B cell (primary cell): ENCODE results near the gene C2orf92. TPM values are rescaled to one million over a fixed set of nuclear protein-coding genes. Genes with fewer than 3 reads are reported as not detected.

Source experiments
- ATAC-seq: fragments of 200-7000 bp; cut with Tn5 transposase; one replicate; pipeline ENCODE4 v1.10.0; 2021; ENCODE audit warnings: low read depth, mild to moderate bottlenecking, moderate number of reproducible peaks, moderate library complexity
- CTCF ChIA-PET: fragments of 350-600 bp; sonication (Branson Sonifier 250); formaldehyde crosslinking; loops from one replicate; lab custom pipeline; 2021; ENCODE audit warnings: antibody characterized with exemption, inconsistent platforms; lab: Charles Lee
- POLR2A ChIA-PET: fragments of 350-600 bp; sonication (Branson Sonifier 250); formaldehyde crosslinking; loops from one replicate; lab custom pipeline; 2021; ENCODE audit warnings: antibody characterized with exemption; lab: Charles Lee
- DNase-seq: peaks from one replicate; pipeline ENCODE4 v3.0.0; 2013
- H2AFZ ChIP-seq: 2 replicates; pipeline ENCODE4 v1.6.1; 2012; ENCODE audit warnings: mild to moderate bottlenecking, low read depth, low read length; ENCODE audit not compliant: insufficient read depth, poor library complexity, severe bottlenecking
- H3K27ac ChIP-seq, 2 donors: 1 replicate in 1 of 2; 2 replicates in 1 of 2; pipeline ENCODE4 v1.5.1; 2012 to 2013; ENCODE audit warnings: low read length in 2 of 2, mild to moderate bottlenecking in 2 of 2, moderate library complexity in 1 of 2
- H3K27me3 ChIP-seq, 4 experiments: fragments of 200-600 bp in 1 of 4; sonication (generic) in 1 of 4; replicated peaks in 1 of 4; 1 replicate in 2 of 4; 2 replicates in 2 of 4; pipeline versions ENCODE4 v1.6.1 to v1.7.0; 2013 to 2016; ENCODE audit warnings: low read length in 3 of 4, mild to moderate bottlenecking in 2 of 4, mixed read lengths in 1 of 4, moderate library complexity in 1 of 4; ENCODE audit not compliant: insufficient read depth in 4 of 4, control insufficient read depth in 3 of 4; ENCODE audit errors: control extremely low read depth in 1 of 4
- H3K36me3 ChIP-seq, 2 experiments: replicated peaks in 1 of 2; 1 replicate in 1 of 2; 2 replicates in 1 of 2; pipeline versions ENCODE4 v1.6.1 to v1.7.1; 2013; ENCODE audit warnings: low read length in 1 of 2; ENCODE audit not compliant: insufficient read depth in 2 of 2, control insufficient read depth in 1 of 2; ENCODE audit errors: control extremely low read depth in 1 of 2, extremely low read depth in 1 of 2
- H3K4me1 ChIP-seq, 2 donors: fragments of 200-600 bp in 1 of 2; sonication (generic) in 1 of 2; 1 replicate in 1 of 2; 2 replicates in 1 of 2; pipeline versions ENCODE4 v1.5.1 to v1.6.1; 2013 to 2017; ENCODE audit warnings: low read length in 2 of 2; ENCODE audit not compliant: control insufficient read depth in 2 of 2, insufficient read depth in 2 of 2
- H3K4me2 ChIP-seq: replicated peaks from 2 replicates; pipeline ENCODE3; 2012; ENCODE audit warnings: mild to moderate bottlenecking, low read depth, low read length; ENCODE audit not compliant: poor library complexity, severe bottlenecking
- H3K4me3 ChIP-seq, 5 experiments: fragments of 200-600 bp in 1 of 5; sonication (generic) in 1 of 5; 1 replicate in 3 of 5; 2 replicates in 2 of 5; pipeline versions ENCODE4 v1.5.1 to v1.7.0; 2011 to 2016; ENCODE audit warnings: low read length in 4 of 5, mild to moderate bottlenecking in 4 of 5, low read depth in 2 of 5, control low read depth in 1 of 5, moderate library complexity in 1 of 5; ENCODE audit not compliant: insufficient read depth in 1 of 5; ENCODE audit errors: control extremely low read depth in 1 of 5, extremely low read depth in 1 of 5
- H3K79me2 ChIP-seq: fragments of 200-600 bp; sonication (generic); one replicate; pipeline ENCODE4 v1.6.0; 2016; ENCODE audit warnings: low read length; ENCODE audit not compliant: control insufficient read depth, insufficient read depth
- H3K9ac ChIP-seq: fragments of 200-600 bp; sonication (generic); 2 replicates; pipeline ENCODE4 v1.6.1; 2017; ENCODE audit warnings: mild to moderate bottlenecking, low read length, moderate library complexity
- H3K9me3 ChIP-seq, 3 donors: one replicate each; pipeline versions ENCODE4 v1.6.1 to v1.7.1; 2013; ENCODE audit warnings: low read length in 2 of 3; ENCODE audit not compliant: control insufficient read depth in 2 of 3, insufficient read depth in 1 of 3; ENCODE audit errors: control extremely low read depth in 1 of 3
- H4K20me1 ChIP-seq: 2 replicates; pipeline ENCODE4 v1.6.0; 2012; ENCODE audit warnings: mild to moderate bottlenecking, low read length; ENCODE audit not compliant: insufficient read depth, control insufficient read depth, poor library complexity, severe bottlenecking
- H3K27ac Mint-ChIP-seq: one replicate; pipeline ENCODE4 v1.8.0; 2021; ENCODE audit warnings: mixed read lengths
- H3K27me3 Mint-ChIP-seq: one replicate; pipeline ENCODE4 v1.8.0; 2021; ENCODE audit warnings: mixed read lengths
- H3K4me1 Mint-ChIP-seq: one replicate; pipeline ENCODE4 v1.8.0; 2021; ENCODE audit warnings: mixed read lengths
- H3K4me3 Mint-ChIP-seq: one replicate; pipeline ENCODE4 v1.8.0; 2021; ENCODE audit warnings: mixed read lengths
- H3K9me3 Mint-ChIP-seq: one replicate; pipeline ENCODE4 v1.8.0; 2022; ENCODE audit warnings: mixed read lengths; ENCODE audit not compliant: insufficient read depth
- EZH2 ChIP-seq: IDR thresholded peaks from 2 replicates; pipeline ENCODE4 v1.6.1; 2012; ENCODE audit warnings: borderline replicate concordance, low read depth, mild to moderate bottlenecking, moderate library complexity, low read length; ENCODE audit not compliant: insufficient read depth, poor library complexity, severe bottlenecking
- WGBS: methylation state at CpG from one replicate; pipeline ENCODE4 v1.1.5; 2013; ENCODE audit warnings: missing lambda C conversion rate; ENCODE audit not compliant: insufficient coverage; 5-methylcytosine and 5-hydroxymethylcytosine counted together
- intact Hi-C: fragments of 100-400 bp; cut with micrococcal nuclease; formaldehyde crosslinking; loops from one replicate; pipeline ENCODE4 v1.10.0; 2022
- polyA plus RNA-seq: library from polyadenylated mRNA; depleted of rRNA; stranded (reverse); fragments of >200 nt; gene quantifications from 2 replicates; pipeline ENCODE4 v1.2.3, GENCODE V29; 2012
- total RNA-seq, 2 donors: library from RNA; stranded (reverse); fragments of 120-200 nt in 1 of 2; gene quantifications; 1 replicate in 1 of 2; 2 replicates in 1 of 2; pipeline versions ENCODE4 v1.2.3 to v1.2.4, GENCODE V29; 2013 to 2022
- TF ChIP-seq, protein P1 (sequence below): fragments of 200-600 bp; IDR thresholded peaks from one replicate; pipeline ENCODE4 v1.8.0; 2022; ENCODE audit warnings: antibody characterized with exemption, mild to moderate bottlenecking

The C2orf92 gene
- total and polyA plus RNA-seq, 2 donors (not counting 1 experiment from before 2014, with no cell fraction given) = 15.3 to 18.9 TPM

DNA sequence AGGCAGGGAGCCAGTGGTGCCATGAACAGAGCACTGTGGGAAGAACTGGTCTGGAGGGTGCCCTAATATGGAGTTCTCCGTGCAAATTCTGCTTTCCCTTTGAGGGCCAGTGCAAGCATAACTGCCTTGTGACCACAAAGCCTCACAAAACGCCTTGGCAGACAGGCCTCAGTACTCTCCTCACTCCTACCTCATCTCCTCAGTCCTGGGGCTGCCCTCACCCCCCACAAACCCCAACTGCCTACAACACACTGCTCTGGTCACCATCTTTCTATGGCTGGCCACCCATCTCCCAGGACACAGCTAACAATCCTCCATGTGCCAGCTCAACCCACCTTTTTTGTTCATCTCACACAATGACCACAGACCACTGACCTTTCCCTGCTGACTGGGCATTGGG, 14.7 kb upstream of the C2orf92 start:
- H3K9me3 ChIP-seq = no peaks in the 10 kb centered on the region
- H4K20me1 ChIP-seq = peaks cover 6% of the 10 kb centered on the region
- H3K4me1 ChIP-seq = no peaks in the 10 kb centered on the region
- no peak for DNase-seq
- peaks cover 1% of the 10 kb centered on the region for H3K79me2 ChIP-seq
- H3K36me3 ChIP-seq = peaks cover 0 to 30% of the 10 kb centered on the region in 2 experiments
- H2AFZ ChIP-seq = no peak overlapping the region
- H3K9ac ChIP-seq = no peak overlapping the region
- no peak overlapping the region for H3K4me3 Mint-ChIP-seq
- no peak overlapping the region for H3K27ac ChIP-seq
- no peak overlapping the region for H3K27ac Mint-ChIP-seq
- ChIA-PET POLR2A (no interaction called here), CTCF (no interaction called here)
- 87% methylated on average over 1 of the region's 2 CpGs for WGBS
- TF ChIP-seq EZH2 = no peak
- TF ChIP-seq, protein P1, sequence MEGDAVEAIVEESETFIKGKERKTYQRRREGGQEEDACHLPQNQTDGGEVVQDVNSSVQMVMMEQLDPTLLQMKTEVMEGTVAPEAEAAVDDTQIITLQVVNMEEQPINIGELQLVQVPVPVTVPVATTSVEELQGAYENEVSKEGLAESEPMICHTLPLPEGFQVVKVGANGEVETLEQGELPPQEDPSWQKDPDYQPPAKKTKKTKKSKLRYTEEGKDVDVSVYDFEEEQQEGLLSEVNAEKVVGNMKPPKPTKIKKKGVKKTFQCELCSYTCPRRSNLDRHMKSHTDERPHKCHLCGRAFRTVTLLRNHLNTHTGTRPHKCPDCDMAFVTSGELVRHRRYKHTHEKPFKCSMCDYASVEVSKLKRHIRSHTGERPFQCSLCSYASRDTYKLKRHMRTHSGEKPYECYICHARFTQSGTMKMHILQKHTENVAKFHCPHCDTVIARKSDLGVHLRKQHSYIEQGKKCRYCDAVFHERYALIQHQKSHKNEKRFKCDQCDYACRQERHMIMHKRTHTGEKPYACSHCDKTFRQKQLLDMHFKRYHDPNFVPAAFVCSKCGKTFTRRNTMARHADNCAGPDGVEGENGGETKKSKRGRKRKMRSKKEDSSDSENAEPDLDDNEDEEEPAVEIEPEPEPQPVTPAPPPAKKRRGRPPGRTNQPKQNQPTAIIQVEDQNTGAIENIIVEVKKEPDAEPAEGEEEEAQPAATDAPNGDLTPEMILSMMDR = no peak
- no peak overlapping the region for H3K4me2 ChIP-seq
- no peak for ATAC-seq
- no peaks in the 10 kb centered on the region for H3K27me3 ChIP-seq
- intact Hi-C loops = no loop called here
- no peaks in the 10 kb centered on the region for H3K27me3 Mint-ChIP-seq
- H3K4me1 Mint-ChIP-seq = peaks cover under 1% of the 10 kb centered on the region
- no peaks in the 10 kb centered on the region for H3K9me3 Mint-ChIP-seq
- H3K4me3 ChIP-seq = no peak overlapping the region

- H3K4me3 ChIP-seq = no peak overlapping the region
- no peak overlapping the region for H3K27ac Mint-ChIP-seq
- no peaks in the 10 kb centered on the region for H3K9me3 ChIP-seq
- no peak overlapping the region for H3K4me2 ChIP-seq
- no peaks in the 10 kb centered on the region for H3K27me3 ChIP-seq
- 96% methylated on average over 4 of the region's 7 CpGs for WGBS
- ChIA-PET POLR2A (no interaction called here), CTCF (no interaction called here)
- H3K79me2 ChIP-seq = peaks cover 15% of the 10 kb centered on the region
- H3K4me1 ChIP-seq = peaks cover 0 to 4% of the 10 kb centered on the region in 2 donors
- TF ChIP-seq, protein P1 = no peak
- TF ChIP-seq EZH2 = no peak
- H3K36me3 ChIP-seq = peaks cover 0 to 35% of the 10 kb centered on the region in 2 experiments
- H3K4me3 Mint-ChIP-seq = no peak overlapping the region
- no peaks in the 10 kb centered on the region for H3K9me3 Mint-ChIP-seq
- no peak overlapping the region for H2AFZ ChIP-seq
- peaks cover 9% of the 10 kb centered on the region for H3K4me1 Mint-ChIP-seq
- no peaks in the 10 kb centered on the region for H3K27me3 Mint-ChIP-seq
- no peak overlapping the region for H3K27ac ChIP-seq
- intact Hi-C loops = no loop called here
- DNase-seq = no peak
- no peak for ATAC-seq
- H3K9ac ChIP-seq = no peak overlapping the region
- peaks cover 19% of the 10 kb centered on the region for H4K20me1 ChIP-seq
Measured at GRCh38 chr2:97656129-97656755, 13.3 kb upstream of the C2orf92 start.
